Panc1 (cell line): ENCODE data around the gene TAB2. TPM values are rescaled to one million over a fixed set of nuclear protein-coding genes. Genes with fewer than 3 reads are reported as not detected.

Source experiments
- ATAC-seq: fragments of 200-7000 bp; cut with Tn5 transposase; 2 replicates; pipeline ENCODE4 v1.9.1; 2020; ENCODE audit warnings: mild to moderate bottlenecking, moderate library complexity
- BruUV-seq: library from RNA; stranded (reverse); fragments of 400-500 nt; replicated peaks from 2 replicates; lab custom pipeline; 2021; lab: Mats Ljungman, UMichigan
- CTCF ChIA-PET: fragments of 300-600 bp; sonication (Branson Sonifier 250); formaldehyde crosslinking; loops from one replicate; lab custom pipeline; 2022; ENCODE audit warnings: antibody characterized with exemption; lab: Charles Lee
- POLR2A ChIA-PET: fragments of 300-600 bp; sonication (Branson Sonifier 250); formaldehyde crosslinking; loops from one replicate; lab custom pipeline; 2022; ENCODE audit warnings: antibody characterized with exemption; lab: Charles Lee
- DNase-seq: peaks from one replicate; pipeline ENCODE4 v3.0.0-alpha.2; 2010; ENCODE audit warnings: low read depth, low spot score
- H3K27ac ChIP-seq: 2 replicates; pipeline ENCODE4 v1.5.1; 2011; ENCODE audit warnings: mild to moderate bottlenecking, low read length, inconsistent platforms
- H3K27me3 ChIP-seq: fragments of 200-500 bp; sonication (Bioruptor generic); 2 replicates; pipeline ENCODE4 v1.6.0; 2014; ENCODE audit warnings: low read length, inconsistent platforms; ENCODE audit not compliant: control insufficient read depth, insufficient read depth
- H3K36me3 ChIP-seq: fragments of 200-500 bp; sonication (Bioruptor generic); 2 replicates; pipeline ENCODE4 v1.5.1; 2014; ENCODE audit warnings: inconsistent platforms, mild to moderate bottlenecking, low read length, moderate library complexity; ENCODE audit not compliant: control insufficient read depth, insufficient read depth
- H3K4me1 ChIP-seq: 2 replicates; pipeline ENCODE4 v1.5.1; 2011; ENCODE audit warnings: inconsistent platforms, mild to moderate bottlenecking, low read length, moderate library complexity; ENCODE audit not compliant: control insufficient read depth, insufficient read depth
- H3K4me3 ChIP-seq, 2 experiments: 2 replicates each; pipeline ENCODE4 v1.5.1; 2011 to 2012; ENCODE audit warnings: low read depth in 2 of 2, low read length in 2 of 2, mild to moderate bottlenecking in 2 of 2, inconsistent platforms in 1 of 2, moderate library complexity in 1 of 2
- H3K9me3 ChIP-seq: fragments of 200-500 bp; sonication (Bioruptor generic); 2 replicates; pipeline ENCODE4 v1.5.1; 2014; ENCODE audit warnings: low read depth, mild to moderate bottlenecking, inconsistent platforms, low read length, moderate library complexity; ENCODE audit not compliant: control insufficient read depth, insufficient read depth
- CTCF ChIP-seq: fragments of 450-650 bp; IDR thresholded peaks from 2 replicates; pipeline ENCODE4 v1.5.1; 2017; ENCODE audit warnings: mild to moderate bottlenecking
- POLR2AphosphoS5 ChIP-seq: IDR thresholded peaks from 2 replicates; pipeline ENCODE4 v1.6.1; 2012; ENCODE audit warnings: mild to moderate bottlenecking, low read depth, low read length, moderate library complexity
- REST ChIP-seq, 2 experiments: IDR thresholded peaks; 2 replicates each; pipeline ENCODE4 v1.6.1; 2011 to 2012; ENCODE audit warnings: low read depth in 2 of 2, control low read depth in 1 of 2, low read length in 1 of 2, mild to moderate bottlenecking in 1 of 2, moderate library complexity in 1 of 2; ENCODE audit not compliant: insufficient read depth in 1 of 2
- SIN3A ChIP-seq: IDR thresholded peaks from 2 replicates; pipeline ENCODE4 v1.6.1; 2012; ENCODE audit warnings: low read depth, mild to moderate bottlenecking, low read length, moderate library complexity, borderline replicate concordance; ENCODE audit not compliant: insufficient read depth
- TCF7L2 ChIP-seq: IDR thresholded peaks from 2 replicates; pipeline ENCODE4 v1.6.1; 2011; ENCODE audit warnings: mild to moderate bottlenecking, low read depth, low read length, inconsistent platforms
- in situ Hi-C: cut with HindIII; loops from 2 replicates; pipeline ENCODE4 v1.10.0; 2016; ENCODE audit warnings: low sequenced_read_pairs, low pct_unique_long_range_greater_than_20kb
- intact Hi-C: fragments of 100-400 bp; cut with micrococcal nuclease; formaldehyde crosslinking; loops from one replicate; pipeline ENCODE4 v1.10.0; 2022; ENCODE audit not compliant: unreplicated experiment
- total RNA-seq: library from RNA; stranded (reverse); gene quantifications from one replicate; pipeline ENCODE4 v1.2.1, GENCODE V29; 2021; ENCODE audit not compliant: unreplicated experiment

The TAB2 gene
- total RNA-seq, 1 experiment from 2014 or later = 47.2 TPM

GRCh38 chr6:149452037-149452939 lies 134.8 kb downstream of the TAB2 start:
- no peaks in the 10 kb centered on the region for H3K27me3 ChIP-seq
- intact Hi-C loops = no loop called here
- DNase-seq (no peak), ATAC-seq (no peak)
- H3K36me3 ChIP-seq = no peaks in the 10 kb centered on the region
- ChIA-PET POLR2A (interaction anchor here (0.6 kb wide), 1 partner anchor 12 kb away, joined by 4 read pairs; no protein-coding TSS in a partner anchor), CTCF (no interaction called here)
- H3K9me3 ChIP-seq = no peaks in the 10 kb centered on the region
- no peak overlapping the region for H3K4me3 ChIP-seq
- peaks cover 11% of the 10 kb centered on the region; the same call in 1 of the 2 replicates for H3K4me1 ChIP-seq
- in situ Hi-C loops = no loop called here
- no peak overlapping the region for H3K27ac ChIP-seq
- no TSS peak for BruUV-seq
- TF ChIP-seq CTCF (no peak), TCF7L2 (no peak), REST (IDR thresholded peaks at IDR 0.05; ENCODE audit: insufficient read depth in 1 of 2, low read depth in 2 of 2, low read length in 1 of 2) (no peak), POLR2AphosphoS5 (no peak), SIN3A (no peak)

- ATAC-seq = no peak
- BruUV-seq = no TSS peak
- intact Hi-C loops (no loop called here), in situ Hi-C loops (no loop called here)
- ChIA-PET CTCF (interaction anchor here (0.7 kb wide), 1 partner anchor 256 kb away, joined by 3 read pairs; no protein-coding TSS in a partner anchor), POLR2A (interaction anchor here (0.7 kb wide), 1 partner anchor 21 kb away, joined by 3 read pairs; no protein-coding TSS in a partner anchor)
- no peak overlapping the region for H3K4me3 ChIP-seq
- no peaks in the 10 kb centered on the region for H3K27me3 ChIP-seq
- TF ChIP-seq POLR2AphosphoS5 (no peak), REST (IDR thresholded peaks at IDR 0.05; ENCODE audit: insufficient read depth in 1 of 2, low read depth in 2 of 2, low read length in 1 of 2) (no peak), CTCF (no peak), TCF7L2 (no peak), SIN3A (no peak)
- no peaks in the 10 kb centered on the region for H3K9me3 ChIP-seq
- no peak for DNase-seq
- H3K27ac ChIP-seq = no peak overlapping the region
- peaks cover 11% of the 10 kb centered on the region; the same call in 1 of the 2 replicates for H3K4me1 ChIP-seq
- H3K36me3 ChIP-seq = no peaks in the 10 kb centered on the region
Measured at GRCh38 chr6:149453597-149454345, 136.3 kb downstream of the TAB2 start.
